ENCODE results near the gene SP140.

The SP140 gene

GRCh38 chr2:230226051-230226551, 565 bp downstream of the SP140 start:
- TF ChIP-seq CTCF (IDR thresholded peaks at IDR 0.05; ENCODE audit: low read depth, low read length): no peak
- no peak overlapping the region for H3K4me3 ChIP-seq (ENCODE audit: low read depth, low read length)

GRCh38 chr2:230227216-230227615, 1.7 kb downstream of the SP140 start:
- TF ChIP-seq CTCF (IDR thresholded peaks at IDR 0.05; ENCODE audit: low read depth, low read length): no peak
- H3K4me3 ChIP-seq (ENCODE audit: low read depth, low read length): no peak overlapping the region

- no peak overlapping the region for H3K4me3 ChIP-seq (ENCODE audit: low read depth, low read length)
- TF ChIP-seq CTCF (IDR thresholded peaks at IDR 0.05; ENCODE audit: low read depth, low read length): no peak
Observed at GRCh38 chr2:230230087-230230486, 4.6 kb downstream of the SP140 start.

GRCh38 chr2:230230496-230231200, 5.1 kb downstream of the SP140 start:
- H3K4me3 ChIP-seq (ENCODE audit: low read depth, low read length): no peak overlapping the region
- TF ChIP-seq CTCF (IDR thresholded peaks at IDR 0.05; ENCODE audit: low read depth, low read length): no peak

GRCh38 chr2:230231251-230231650, 5.7 kb downstream of the SP140 start:
- H3K4me3 ChIP-seq (ENCODE audit: low read depth, low read length): no peak overlapping the region
- TF ChIP-seq CTCF (IDR thresholded peaks at IDR 0.05; ENCODE audit: low read depth, low read length): no peak

- no peak for TF ChIP-seq CTCF (IDR thresholded peaks at IDR 0.05; ENCODE audit: low read depth, low read length)
Observed at GRCh38 chr2:230234122-230234722, 8.7 kb downstream of the SP140 start.

GRCh38 chr2:230234845-230235244, 9.3 kb downstream of the SP140 start:
- TF ChIP-seq CTCF (IDR thresholded peaks at IDR 0.05; ENCODE audit: low read depth, low read length): no peak
- no peak overlapping the region for H3K4me3 ChIP-seq (ENCODE audit: low read depth, low read length)

More at GRCh38 chr2:230234122-230234722, 8.7 kb downstream of the SP140 start:
- H3K4me3 ChIP-seq (ENCODE audit: low read depth, low read length): no peak overlapping the region

Measured in WI38 (cell line).